Naive thymus-derived CD8-positive, alpha-beta T cell (primary cell): ENCODE measurements around the gene APOL5. TPM values are rescaled to one million over a fixed set of nuclear protein-coding genes. Genes with fewer than 3 reads are reported as not detected.

ENCODE experiments used
- ATAC-seq, 2 donors: fragments of 150-1000 bp; cut with Tn5 transposase in 1 of 2; sonication (Bioruptor Pico), chemical (Tn5 transposase) in 1 of 2; 1 replicate in 1 of 2; 2 replicates in 1 of 2; pipeline ENCODE4 v1.10.0; 2021; ENCODE audit warnings: mild to moderate bottlenecking in 2 of 2, moderate library complexity in 2 of 2
- POLR2A ChIA-PET: fragments of 350-600 bp; sonication (Branson Sonifier 250); formaldehyde crosslinking; loops from one replicate; lab custom pipeline; 2021; ENCODE audit warnings: antibody characterized with exemption; lab: Charles Lee
- DNase-seq, 10 donors: peaks; one replicate each; pipeline versions ENCODE4 v3.0.0 to v3.0.0-alpha.2; 2020 to 2022
- H3K27ac Mint-ChIP-seq, 10 donors: one replicate each; pipeline ENCODE4 v1.8.0; 2020 to 2022; ENCODE audit warnings: mild to moderate bottlenecking in 10 of 10, mixed read lengths in 10 of 10, moderate library complexity in 4 of 10, inconsistent platforms in 1 of 10
- H3K27me3 Mint-ChIP-seq, 5 donors: one replicate each; pipeline ENCODE4 v1.8.0; 2021 to 2022; ENCODE audit warnings: mixed read lengths in 5 of 5
- H3K36me3 Mint-ChIP-seq, 3 donors: one replicate each; pipeline ENCODE4 v1.8.0; 2020 to 2022; ENCODE audit warnings: mixed read lengths in 3 of 3, mild to moderate bottlenecking in 2 of 3, inconsistent platforms in 1 of 3
- H3K4me1 Mint-ChIP-seq, 4 donors: one replicate each; pipeline ENCODE4 v1.8.0; 2021 to 2022; ENCODE audit warnings: mixed read lengths in 4 of 4
- H3K4me3 Mint-ChIP-seq, 10 donors: one replicate each; pipeline ENCODE4 v1.8.0; 2020 to 2022; ENCODE audit warnings: mild to moderate bottlenecking in 10 of 10, mixed read lengths in 10 of 10, moderate library complexity in 6 of 10, inconsistent platforms in 1 of 10
- H3K9me3 Mint-ChIP-seq, 9 donors: one replicate each; pipeline ENCODE4 v1.8.0; 2020 to 2022; ENCODE audit warnings: mixed read lengths in 9 of 9, mild to moderate bottlenecking in 3 of 9, inconsistent platforms in 1 of 9, moderate library complexity in 1 of 9
- polyA plus RNA-seq, 3 donors: library from polyadenylated mRNA; unstranded; fragments of 300-500 nt; fragmentation: Illumina TruSeq; gene quantifications; one replicate each; pipeline ENCODE4 v1.2.3, GENCODE V29; 2021
- total RNA-seq, 8 experiments: library from RNA in 2 of 8; stranded (reverse) in 2 of 8; gene quantifications; one replicate each; pipeline ENCODE4 v1.2.3 and lab custom pipeline; 2021 to 2026

Gene APOL5
- total and polyA plus RNA-seq, 5 experiments from 2014 or later: not detected

- DNase-seq (no peak), ATAC-seq (no peak)
- Mint-ChIP-seq H3K9me3 (no peaks in the 10 kb centered on the region), H3K4me3 (peak overlapping the region in 2 of 10 donors; percentile 29 to 30), H3K27me3 (peaks cover 0 to 9% (median 0%) of the 10 kb centered on the region in 5 donors), H3K27ac (no peak overlapping the region), H3K36me3 (no peaks in the 10 kb centered on the region), H3K4me1 (peaks cover 4 to 20% (median 8%) of the 10 kb centered on the region in 4 donors)
- POLR2A ChIA-PET: no interaction called here
These were observed 34.6 kb downstream of the APOL5 start for GRCh38 chr22:35752006-35752862.

DNA sequence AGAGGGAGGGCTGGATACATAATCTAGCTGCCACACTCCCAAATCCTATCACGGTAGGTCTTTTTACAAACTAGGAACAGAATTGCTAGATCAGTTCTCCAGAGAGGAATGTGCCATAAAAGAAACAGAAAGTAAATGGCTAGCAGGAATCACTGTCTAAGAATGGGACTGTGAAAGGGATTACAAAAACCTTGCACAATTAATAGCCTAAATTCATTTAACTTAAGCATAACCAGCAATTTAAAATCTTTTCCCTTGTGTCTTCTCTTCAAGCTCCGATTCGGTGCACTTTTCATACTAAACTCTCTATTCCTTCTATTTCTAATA, 35.2 kb downstream of the APOL5 start:
- H3K36me3 Mint-ChIP-seq: no peaks in the 10 kb centered on the region
- H3K9me3 Mint-ChIP-seq: no peaks in the 10 kb centered on the region
- peaks cover 4 to 20% (median 8%) of the 10 kb centered on the region in 4 donors for H3K4me1 Mint-ChIP-seq
- DNase-seq (no peak), ATAC-seq (no peak)
- POLR2A ChIA-PET: no interaction called here
- H3K4me3 Mint-ChIP-seq: no peak overlapping the region
- H3K27ac Mint-ChIP-seq: no peak overlapping the region
- H3K27me3 Mint-ChIP-seq: peaks cover 0 to 9% (median 0%) of the 10 kb centered on the region in 5 donors

DNA sequence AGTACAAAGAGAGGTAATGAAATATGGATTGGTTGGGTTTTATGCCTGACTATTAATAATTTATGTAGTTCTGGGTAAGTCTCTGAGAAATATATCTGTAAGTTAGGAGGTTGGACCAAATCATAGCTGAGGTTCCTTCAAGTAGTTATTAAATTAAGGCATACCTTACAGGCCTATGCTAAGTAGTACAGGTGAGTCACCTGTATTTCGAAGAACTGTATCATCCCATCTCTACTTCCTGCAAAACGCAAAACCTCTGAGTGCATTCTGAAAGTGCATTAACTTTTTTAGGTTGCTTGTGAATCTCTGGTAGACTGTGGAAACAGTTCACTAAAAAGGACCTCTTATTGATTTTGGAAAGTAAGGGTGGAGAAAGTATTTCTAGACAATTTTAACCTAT, 37.1 kb downstream of the APOL5 start:
- no peaks in the 10 kb centered on the region for H3K9me3 Mint-ChIP-seq
- H3K27ac Mint-ChIP-seq: no peak overlapping the region
- ATAC-seq (no peak), DNase-seq (no peak)
- no peaks in the 10 kb centered on the region for H3K36me3 Mint-ChIP-seq
- peaks cover 0 to 9% (median 0%) of the 10 kb centered on the region in 5 donors for H3K27me3 Mint-ChIP-seq
- POLR2A ChIA-PET: no interaction called here
- H3K4me3 Mint-ChIP-seq: no peak overlapping the region
- peaks cover 4 to 14% (median 8%) of the 10 kb centered on the region in 4 donors for H3K4me1 Mint-ChIP-seq

DNA sequence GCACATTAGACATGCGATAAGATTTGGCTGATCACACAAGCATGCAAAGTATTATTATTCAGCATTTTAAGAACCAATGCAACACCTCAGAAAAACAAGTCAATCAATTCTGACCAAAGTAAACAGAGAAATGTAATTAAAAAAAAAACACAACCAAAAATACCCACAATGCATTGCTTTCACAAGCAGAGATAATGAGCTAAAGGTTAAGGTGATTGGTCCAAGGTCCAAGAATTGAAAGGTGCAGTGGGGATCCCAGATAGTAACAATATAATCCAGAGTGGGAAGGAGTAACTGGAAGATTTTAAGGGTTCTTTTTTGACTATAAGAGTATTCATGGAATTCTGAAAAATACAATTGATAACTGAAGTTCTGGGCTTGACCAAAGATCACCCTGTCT, 39.0 kb downstream of the APOL5 start:
- Mint-ChIP-seq H3K27me3 (peaks cover 0 to 9% (median 0%) of the 10 kb centered on the region in 5 donors), H3K9me3 (no peaks in the 10 kb centered on the region), H3K4me3 (no peak overlapping the region), H3K4me1 (peaks cover 4 to 11% (median 8%) of the 10 kb centered on the region in 4 donors), H3K27ac (no peak overlapping the region), H3K36me3 (no peaks in the 10 kb centered on the region)
- no peak for ATAC-seq
- POLR2A ChIA-PET: no interaction called here
- DNase-seq: no peak

DNA sequence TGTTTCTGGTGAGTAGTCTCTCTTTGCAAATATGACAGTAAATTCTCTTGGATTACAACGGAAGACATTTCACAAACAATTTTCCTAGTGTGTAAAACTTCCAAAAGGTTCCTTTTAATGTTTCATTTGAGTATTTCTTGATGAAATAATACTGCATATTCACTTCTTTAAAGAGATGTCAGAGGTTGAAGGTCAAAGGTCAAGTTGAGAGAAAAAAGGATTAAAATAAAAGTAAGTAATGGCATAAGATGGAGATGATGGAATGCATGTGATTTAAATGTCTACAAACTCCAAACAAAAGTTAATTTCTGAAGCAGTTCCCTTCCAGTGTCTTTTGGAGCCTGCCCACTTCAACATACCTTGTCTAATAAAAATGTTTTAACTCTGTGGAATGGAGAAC, 40.7 kb downstream of the APOL5 start:
- Mint-ChIP-seq H3K27me3 (peaks cover 0 to 4% (median 0%) of the 10 kb centered on the region in 5 donors), H3K27ac (no peak overlapping the region), H3K36me3 (peaks cover 0 to 2% (median 0%) of the 10 kb centered on the region in 3 donors), H3K4me1 (no peaks in the 10 kb centered on the region), H3K4me3 (no peak overlapping the region), H3K9me3 (no peaks in the 10 kb centered on the region)
- POLR2A ChIA-PET: no interaction called here
- DNase-seq: no peak
- no peak for ATAC-seq

GRCh38 chr22:35761037-35761436, 43.4 kb downstream of the APOL5 start:
- ATAC-seq (no peak), DNase-seq (no peak)
- Mint-ChIP-seq H3K9me3 (no peaks in the 10 kb centered on the region), H3K27me3 (peaks cover 0 to 11% (median 0%) of the 10 kb centered on the region in 5 donors), H3K4me3 (no peak overlapping the region), H3K36me3 (peaks cover 0 to 2% (median 0%) of the 10 kb centered on the region in 3 donors), H3K27ac (no peak overlapping the region), H3K4me1 (no peaks in the 10 kb centered on the region)
- POLR2A ChIA-PET: no interaction called here

GRCh38 chr22:35766654-35767580, 49.2 kb downstream of the APOL5 start:
- H3K4me1 Mint-ChIP-seq: peaks cover 0 to 2% (median 0%) of the 10 kb centered on the region in 4 donors
- no peaks in the 10 kb centered on the region for H3K9me3 Mint-ChIP-seq
- peaks cover 0 to 2% (median 0%) of the 10 kb centered on the region in 3 donors for H3K36me3 Mint-ChIP-seq
- ATAC-seq: no peak
- peaks cover 0 to 13% (median 2%) of the 10 kb centered on the region in 5 donors for H3K27me3 Mint-ChIP-seq
- POLR2A ChIA-PET: no interaction called here
- H3K4me3 Mint-ChIP-seq: no peak overlapping the region
- no peak for DNase-seq
- H3K27ac Mint-ChIP-seq: no peak overlapping the region

DNA sequence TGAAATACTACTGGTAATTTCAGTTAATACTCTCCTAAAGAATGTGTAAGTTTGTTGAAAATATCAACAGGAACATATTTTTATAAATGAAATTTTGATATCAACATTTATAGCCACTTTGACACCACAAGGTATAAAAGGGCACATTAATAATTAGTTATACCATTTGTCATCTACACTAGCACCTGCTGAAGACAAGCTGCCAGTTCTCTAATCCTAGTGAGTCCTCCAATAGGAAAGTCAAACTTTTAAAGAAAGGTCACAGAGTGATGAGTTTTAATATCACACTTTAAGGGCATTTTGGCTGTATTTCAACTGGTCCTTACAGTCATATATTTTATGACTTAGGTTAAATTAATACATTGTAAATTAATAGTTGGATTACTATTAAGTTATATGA, 52.3 kb downstream of the APOL5 start:
- no peaks in the 10 kb centered on the region for H3K9me3 Mint-ChIP-seq
- DNase-seq: no peak
- peaks cover 0 to 2% (median 0%) of the 10 kb centered on the region in 4 donors for H3K4me1 Mint-ChIP-seq
- no peak overlapping the region for H3K27ac Mint-ChIP-seq
- H3K4me3 Mint-ChIP-seq: no peak overlapping the region
- POLR2A ChIA-PET: no interaction called here
- H3K27me3 Mint-ChIP-seq: peaks cover 0 to 6% (median 0%) of the 10 kb centered on the region in 5 donors
- H3K36me3 Mint-ChIP-seq: no peaks in the 10 kb centered on the region
- ATAC-seq: no peak

GRCh38 chr22:35775339-35775738, 57.7 kb downstream of the APOL5 start:
- Mint-ChIP-seq H3K4me1 (no peaks in the 10 kb centered on the region), H3K4me3 (no peak overlapping the region), H3K27me3 (no peaks in the 10 kb centered on the region), H3K9me3 (no peaks in the 10 kb centered on the region), H3K27ac (no peak overlapping the region), H3K36me3 (no peaks in the 10 kb centered on the region)
- no peak for ATAC-seq
- POLR2A ChIA-PET: no interaction called here
- no peak for DNase-seq

GRCh38 chr22:35777335-35777975, 59.8 kb downstream of the APOL5 start:
- POLR2A ChIA-PET: no interaction called here
- Mint-ChIP-seq H3K4me1 (no peaks in the 10 kb centered on the region), H3K36me3 (no peaks in the 10 kb centered on the region), H3K9me3 (no peaks in the 10 kb centered on the region), H3K4me3 (no peak overlapping the region), H3K27ac (no peak overlapping the region), H3K27me3 (peaks cover 0 to 4% (median 0%) of the 10 kb centered on the region in 5 donors)
- DNase-seq (no peak), ATAC-seq (no peak)
